HepG2 (cell line): ENCODE measurements around the gene BTRC. TPM values are rescaled to one million over a fixed set of nuclear protein-coding genes. Genes with fewer than 3 reads are reported as not detected.

ENCODE experiments used
- HOXA7 ChIP-seq: sonication (generic); formaldehyde crosslinking; IDR thresholded peaks from 2 replicates; pipeline ENCODE4 v1.8.1; 2022; ENCODE audit warnings: mild to moderate bottlenecking, missing genetic modification reagents, moderate library complexity
- MAF1 ChIP-seq: sonication (generic); formaldehyde crosslinking; IDR thresholded peaks from 2 replicates; pipeline ENCODE4 v1.5.0; 2020; ENCODE audit warnings: missing genetic modification reagents, borderline replicate concordance
- MIXL1 ChIP-seq: IDR thresholded peaks from 2 replicates; pipeline ENCODE4 v1.6.1; 2016
- NFKB2 ChIP-seq: sonication (generic); formaldehyde crosslinking; IDR thresholded peaks from 2 replicates; pipeline ENCODE4 v1.4.0; 2020; ENCODE audit warnings: missing genetic modification reagents, borderline replicate concordance
- NFYC ChIP-seq: IDR thresholded peaks from 2 replicates; pipeline ENCODE4 v1.6.1; 2016; ENCODE audit warnings: missing genetic modification reagents, missing compliant biosample characterization
- NONO ChIP-seq, 2 experiments: fragments of 450-650 bp in 1 of 2; sonication (generic) in 1 of 2; formaldehyde crosslinking in 1 of 2; IDR thresholded peaks in 1 of 2; conservative IDR thresholded peaks in 1 of 2; 2 replicates each; pipeline versions ENCODE4 v1.6.1 to v1.8.0; 2017 to 2022; ENCODE audit warnings: mild to moderate bottlenecking in 1 of 2, missing genetic modification reagents in 1 of 2, moderate library complexity in 1 of 2
- RAD21 ChIP-seq: fragments of 450-650 bp; formaldehyde crosslinking; IDR thresholded peaks from 2 replicates; pipeline ENCODE4 v1.5.0; 2020; ENCODE audit warnings: mild to moderate bottlenecking
- SAFB2 ChIP-seq: sonication (generic); formaldehyde crosslinking; IDR thresholded peaks from 2 replicates; pipeline ENCODE4 v1.5.1; 2020; ENCODE audit warnings: missing genetic modification reagents, low read depth, mild to moderate bottlenecking, borderline replicate concordance
- SALL1 ChIP-seq: sonication (generic); formaldehyde crosslinking; IDR thresholded peaks from 2 replicates; pipeline ENCODE4 v1.8.0; 2022; ENCODE audit warnings: mild to moderate bottlenecking, missing genetic modification reagents
- SMARCC2 ChIP-seq: fragments of 450-650 bp; IDR thresholded peaks from 2 replicates; pipeline ENCODE4 v1.6.1; 2017; ENCODE audit warnings: antibody characterized with exemption, mild to moderate bottlenecking
- STAG1 ChIP-seq: sonication (generic); formaldehyde crosslinking; IDR thresholded peaks from 2 replicates; pipeline ENCODE4 v1.4.0; 2020; ENCODE audit warnings: missing genetic modification reagents
- TEAD3 ChIP-seq: optimal IDR thresholded peaks from 2 replicates; pipeline ENCODE3; 2016; ENCODE audit warnings: borderline replicate concordance
- XRCC5 ChIP-seq: fragments of 200-400 bp; formaldehyde crosslinking; optimal IDR thresholded peaks from 2 replicates; pipeline ENCODE3; 2017; ENCODE audit warnings: mild to moderate bottlenecking, low read length
- YEATS4 ChIP-seq: sonication (generic); formaldehyde crosslinking; IDR thresholded peaks from 2 replicates; pipeline ENCODE4 v1.4.0; 2020; ENCODE audit warnings: missing genetic modification reagents, borderline replicate concordance
- ZNF574 ChIP-seq: sonication (generic); formaldehyde crosslinking; IDR thresholded peaks from 2 replicates; pipeline ENCODE4 v1.4.0; 2020; ENCODE audit warnings: missing genetic modification reagents
- polyA plus RNA-seq, 8 experiments: library from polyadenylated mRNA; depleted of rRNA in 3 of 8; stranded (reverse) in 7 of 8; unstranded in 1 of 8; fragments of >200 nt; fragmentation: Illumina TruSeq in 4 of 8; extraction: Trizol in 4 of 8; gene quantifications; 2 replicates each; pipeline versions ENCODE4 v1.2.1 to v1.2.3, GENCODE V29; 2011 to 2016; ENCODE audit warnings: low read depth in 4 of 8, missing spikeins in 1 of 8, mixed read lengths in 1 of 8; ENCODE audit not compliant: insufficient read depth in 1 of 8
- total RNA-seq, 5 experiments: library from RNA; depleted of rRNA; stranded (reverse); fragments of >200 nt; fragmentation: Illumina TruSeq; extraction: Trizol; gene quantifications; 2 replicates each; pipeline ENCODE4 v1.2.3, GENCODE V29; 2016; ENCODE audit warnings: low read depth in 1 of 5
- TF ChIP-seq, protein P1 (sequence below): sonication (generic); formaldehyde crosslinking; IDR thresholded peaks from 2 replicates; pipeline ENCODE4 v1.5.1; 2020; ENCODE audit warnings: mild to moderate bottlenecking, missing genetic modification reagents, moderate library complexity
- TF ChIP-seq, protein P2 (sequence below): sonication (generic); formaldehyde crosslinking; IDR thresholded peaks from 2 replicates; pipeline ENCODE4 v1.4.0; 2020; ENCODE audit warnings: missing genetic modification reagents, borderline replicate concordance
- TF ChIP-seq, protein P3 (sequence below): sonication (generic); formaldehyde crosslinking; IDR thresholded peaks from 2 replicates; pipeline ENCODE4 v1.8.1; 2023; ENCODE audit warnings: mild to moderate bottlenecking, missing genetic modification reagents

Gene BTRC
- total and polyA plus RNA-seq, 2 of the 13 experiments (the other 11 are each of a cell fraction or from before 2014, with no cell fraction given): 12.0 to 14.4 TPM

GRCh38 chr10:101602761-101603398 lies 248.9 kb downstream of the BTRC start (continued):
- TF ChIP-seq RAD21 (CRISPR knock-in tag): peak; percentile 79
- TF ChIP-seq TEAD3 (CRISPR knock-in tag): peak; percentile 24
- no peak for TF ChIP-seq MAF1 (CRISPR knock-in tag)
- TF ChIP-seq, protein P1, sequence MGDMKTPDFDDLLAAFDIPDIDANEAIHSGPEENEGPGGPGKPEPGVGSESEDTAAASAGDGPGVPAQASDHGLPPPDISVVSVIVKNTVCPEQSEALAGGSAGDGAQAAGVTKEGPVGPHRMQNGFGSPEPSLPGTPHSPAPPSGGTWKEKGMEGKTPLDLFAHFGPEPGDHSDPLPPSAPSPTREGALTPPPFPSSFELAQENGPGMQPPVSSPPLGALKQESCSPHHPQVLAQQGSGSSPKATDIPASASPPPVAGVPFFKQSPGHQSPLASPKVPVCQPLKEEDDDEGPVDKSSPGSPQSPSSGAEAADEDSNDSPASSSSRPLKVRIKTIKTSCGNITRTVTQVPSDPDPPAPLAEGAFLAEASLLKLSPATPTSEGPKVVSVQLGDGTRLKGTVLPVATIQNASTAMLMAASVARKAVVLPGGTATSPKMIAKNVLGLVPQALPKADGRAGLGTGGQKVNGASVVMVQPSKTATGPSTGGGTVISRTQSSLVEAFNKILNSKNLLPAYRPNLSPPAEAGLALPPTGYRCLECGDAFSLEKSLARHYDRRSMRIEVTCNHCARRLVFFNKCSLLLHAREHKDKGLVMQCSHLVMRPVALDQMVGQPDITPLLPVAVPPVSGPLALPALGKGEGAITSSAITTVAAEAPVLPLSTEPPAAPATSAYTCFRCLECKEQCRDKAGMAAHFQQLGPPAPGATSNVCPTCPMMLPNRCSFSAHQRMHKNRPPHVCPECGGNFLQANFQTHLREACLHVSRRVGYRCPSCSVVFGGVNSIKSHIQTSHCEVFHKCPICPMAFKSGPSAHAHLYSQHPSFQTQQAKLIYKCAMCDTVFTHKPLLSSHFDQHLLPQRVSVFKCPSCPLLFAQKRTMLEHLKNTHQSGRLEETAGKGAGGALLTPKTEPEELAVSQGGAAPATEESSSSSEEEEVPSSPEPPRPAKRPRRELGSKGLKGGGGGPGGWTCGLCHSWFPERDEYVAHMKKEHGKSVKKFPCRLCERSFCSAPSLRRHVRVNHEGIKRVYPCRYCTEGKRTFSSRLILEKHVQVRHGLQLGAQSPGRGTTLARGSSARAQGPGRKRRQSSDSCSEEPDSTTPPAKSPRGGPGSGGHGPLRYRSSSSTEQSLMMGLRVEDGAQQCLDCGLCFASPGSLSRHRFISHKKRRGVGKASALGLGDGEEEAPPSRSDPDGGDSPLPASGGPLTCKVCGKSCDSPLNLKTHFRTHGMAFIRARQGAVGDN: peak; percentile 33
- peak; percentile 37; the same call in 1 of the 2 replicates for TF ChIP-seq SALL1 (CRISPR knock-in tag)
- TF ChIP-seq ZNF574 (CRISPR knock-in tag): peak; percentile 54; the same call in 1 of the 2 replicates
- no peak for TF ChIP-seq NONO (IDR thresholded peaks at IDR 0.05)
- no peak for TF ChIP-seq NONO (CRISPR knock-in tag; conservative IDR thresholded peaks at IDR 0.05)
- no peak for TF ChIP-seq SMARCC2
- peak; percentile 88 for TF ChIP-seq STAG1 (CRISPR knock-in tag)
- no peak for TF ChIP-seq MIXL1
- TF ChIP-seq, protein P2, sequence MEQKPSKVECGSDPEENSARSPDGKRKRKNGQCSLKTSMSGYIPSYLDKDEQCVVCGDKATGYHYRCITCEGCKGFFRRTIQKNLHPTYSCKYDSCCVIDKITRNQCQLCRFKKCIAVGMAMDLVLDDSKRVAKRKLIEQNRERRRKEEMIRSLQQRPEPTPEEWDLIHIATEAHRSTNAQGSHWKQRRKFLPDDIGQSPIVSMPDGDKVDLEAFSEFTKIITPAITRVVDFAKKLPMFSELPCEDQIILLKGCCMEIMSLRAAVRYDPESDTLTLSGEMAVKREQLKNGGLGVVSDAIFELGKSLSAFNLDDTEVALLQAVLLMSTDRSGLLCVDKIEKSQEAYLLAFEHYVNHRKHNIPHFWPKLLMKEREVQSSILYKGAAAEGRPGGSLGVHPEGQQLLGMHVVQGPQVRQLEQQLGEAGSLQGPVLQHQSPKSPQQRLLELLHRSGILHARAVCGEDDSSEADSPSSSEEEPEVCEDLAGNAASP (CRISPR knock-in tag): no peak
- no peak for TF ChIP-seq HOXA7
- no peak for TF ChIP-seq SAFB2 (CRISPR knock-in tag)
- TF ChIP-seq, protein P3, sequence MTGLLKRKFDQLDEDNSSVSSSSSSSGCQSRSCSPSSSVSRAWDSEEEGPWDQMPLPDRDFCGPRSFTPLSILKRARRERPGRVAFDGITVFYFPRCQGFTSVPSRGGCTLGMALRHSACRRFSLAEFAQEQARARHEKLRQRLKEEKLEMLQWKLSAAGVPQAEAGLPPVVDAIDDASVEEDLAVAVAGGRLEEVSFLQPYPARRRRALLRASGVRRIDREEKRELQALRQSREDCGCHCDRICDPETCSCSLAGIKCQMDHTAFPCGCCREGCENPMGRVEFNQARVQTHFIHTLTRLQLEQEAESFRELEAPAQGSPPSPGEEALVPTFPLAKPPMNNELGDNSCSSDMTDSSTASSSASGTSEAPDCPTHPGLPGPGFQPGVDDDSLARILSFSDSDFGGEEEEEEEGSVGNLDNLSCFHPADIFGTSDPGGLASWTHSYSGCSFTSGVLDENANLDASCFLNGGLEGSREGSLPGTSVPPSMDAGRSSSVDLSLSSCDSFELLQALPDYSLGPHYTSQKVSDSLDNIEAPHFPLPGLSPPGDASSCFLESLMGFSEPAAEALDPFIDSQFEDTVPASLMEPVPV (CRISPR knock-in tag): no peak
- no peak for TF ChIP-seq NFYC (CRISPR knock-in tag)
- TF ChIP-seq NFKB2 (CRISPR knock-in tag): no peak
- peak; percentile 32; the same call in 1 of the 2 replicates for TF ChIP-seq YEATS4
- peak; percentile 89 for TF ChIP-seq XRCC5
